ENCODE results near the gene SMC1B.

DNA sequence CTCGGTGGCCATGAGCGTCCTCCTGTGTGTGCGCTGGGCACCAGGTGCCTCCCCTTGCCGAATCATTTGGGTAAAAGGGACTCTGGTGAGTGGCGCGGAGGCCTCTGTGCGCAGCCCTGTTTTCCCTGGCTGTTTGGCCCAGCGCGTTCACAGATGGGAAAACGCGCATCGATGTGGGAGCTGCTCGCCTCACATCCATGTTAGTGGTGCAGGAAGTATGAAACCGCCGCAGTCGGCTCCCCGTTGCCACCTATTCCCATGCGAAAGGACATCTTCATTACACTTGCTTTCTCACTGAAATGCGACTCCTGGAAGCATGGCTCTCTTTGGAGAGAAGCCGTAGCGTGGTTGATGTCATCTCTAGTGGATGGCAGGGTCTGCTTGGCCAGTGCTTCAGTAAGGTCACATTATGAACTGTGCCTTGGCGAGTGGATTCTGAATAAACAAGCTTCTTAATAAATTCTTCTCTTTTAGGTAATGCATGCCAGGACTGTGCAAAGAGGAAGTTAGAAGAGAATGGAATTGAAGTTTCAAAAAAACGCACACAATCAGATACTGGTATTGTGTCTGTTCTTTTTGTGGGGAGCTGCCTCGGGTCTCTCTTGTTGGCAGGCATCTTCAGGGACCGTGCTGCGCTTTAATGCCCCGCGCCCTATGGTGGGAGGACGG is 77.4 kb downstream of the SMC1B start:
- no peak for TF ChIP-seq SIN3A (IDR thresholded peaks at IDR 0.05; ENCODE audit: borderline replicate concordance, insufficient read depth, low read depth, low read length)
- TF ChIP-seq, protein P1, sequence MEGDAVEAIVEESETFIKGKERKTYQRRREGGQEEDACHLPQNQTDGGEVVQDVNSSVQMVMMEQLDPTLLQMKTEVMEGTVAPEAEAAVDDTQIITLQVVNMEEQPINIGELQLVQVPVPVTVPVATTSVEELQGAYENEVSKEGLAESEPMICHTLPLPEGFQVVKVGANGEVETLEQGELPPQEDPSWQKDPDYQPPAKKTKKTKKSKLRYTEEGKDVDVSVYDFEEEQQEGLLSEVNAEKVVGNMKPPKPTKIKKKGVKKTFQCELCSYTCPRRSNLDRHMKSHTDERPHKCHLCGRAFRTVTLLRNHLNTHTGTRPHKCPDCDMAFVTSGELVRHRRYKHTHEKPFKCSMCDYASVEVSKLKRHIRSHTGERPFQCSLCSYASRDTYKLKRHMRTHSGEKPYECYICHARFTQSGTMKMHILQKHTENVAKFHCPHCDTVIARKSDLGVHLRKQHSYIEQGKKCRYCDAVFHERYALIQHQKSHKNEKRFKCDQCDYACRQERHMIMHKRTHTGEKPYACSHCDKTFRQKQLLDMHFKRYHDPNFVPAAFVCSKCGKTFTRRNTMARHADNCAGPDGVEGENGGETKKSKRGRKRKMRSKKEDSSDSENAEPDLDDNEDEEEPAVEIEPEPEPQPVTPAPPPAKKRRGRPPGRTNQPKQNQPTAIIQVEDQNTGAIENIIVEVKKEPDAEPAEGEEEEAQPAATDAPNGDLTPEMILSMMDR (IDR thresholded peaks at IDR 0.05): no peak
- TF ChIP-seq POLR2AphosphoS5 (IDR thresholded peaks at IDR 0.05; ENCODE audit: low read depth, low read length): no peak
- no peak for TF ChIP-seq REST (IDR thresholded peaks at IDR 0.05; ENCODE audit: insufficient read depth in 1 of 2, low read depth in 2 of 2, low read length in 1 of 2)
- TF ChIP-seq TCF7L2 (IDR thresholded peaks at IDR 0.05; ENCODE audit: low read depth, low read length): no peak
